Measurements from ENCODE around the gene SLC7A8. TPM values are rescaled to one million over a fixed set of nuclear protein-coding genes. Genes with fewer than 3 reads are reported as not detected.

SLC7A8 gene
- total and polyA plus RNA-seq, 4 donors: 2.6 to 9.8 (median 5.4) TPM

GRCh38 chr14:23099212-23099861, 84.1 kb downstream of the SLC7A8 start:
- 75% methylated on average over 10 of the region's 10 CpGs for WGBS
- Histone ChIP-seq H3K9ac (ENCODE audit: low read depth in 1 of 2, low read length in 2 of 2) (no peak overlapping the region), H3K4me1 (ENCODE audit: control insufficient read depth in 4 of 4, insufficient read depth in 4 of 4, low read length in 3 of 4) (peaks cover 0 to 7% (median 2%) of the 10 kb centered on the region in 4 donors), H3K27me3 (ENCODE audit: control insufficient read depth in 4 of 4, insufficient read depth in 4 of 4, low read length in 3 of 4) (no peaks in the 10 kb centered on the region), H3K9me3 (ENCODE audit: control insufficient read depth in 4 of 4, low read length in 3 of 4) (no peaks in the 10 kb centered on the region), H3K36me3 (ENCODE audit: control insufficient read depth in 4 of 4, insufficient read depth in 3 of 4, low read depth in 1 of 4, low read length in 3 of 4) (peaks cover 0 to 8% (median 2%) of the 10 kb centered on the region in 4 donors), H3K27ac (ENCODE audit: low read depth in 1 of 2, low read length in 2 of 2) (no peak overlapping the region), H3K4me3 (ENCODE audit: low read depth in 1 of 3, low read length in 3 of 3) (no peak overlapping the region)
- no peak for TF ChIP-seq MAX (IDR thresholded peaks at IDR 0.05)
- no peak for TF ChIP-seq NR2F2 (IDR thresholded peaks at IDR 0.05)
- no peak for TF ChIP-seq FOXA2 (IDR thresholded peaks at IDR 0.05)
- no peak for TF ChIP-seq ATF3 (IDR thresholded peaks at IDR 0.05)
- no peak for TF ChIP-seq GABPA (IDR thresholded peaks at IDR 0.05 in 1 of 2, conservative IDR thresholded peaks at IDR 0.05 in 1 of 2)
- no peak for TF ChIP-seq REST (IDR thresholded peaks at IDR 0.05)
- no peak for TF ChIP-seq YY1 (IDR thresholded peaks at IDR 0.05)
- DNase-seq (ENCODE audit: low spot score): no peak

GRCh38 chr14:23097786-23098185, 85.7 kb downstream of the SLC7A8 start:
- TF ChIP-seq HNF4A (conservative IDR thresholded peaks at IDR 0.05) (no peak), RXRA (IDR thresholded peaks at IDR 0.05) (no peak), ZBTB33 (IDR thresholded peaks at IDR 0.05) (no peak)
- no peak overlapping the region for H3K27ac ChIP-seq (ENCODE audit: low read depth in 1 of 2, low read length in 2 of 2)
- WGBS: 90% methylated on average over 7 of the region's 7 CpGs
- H3K9me3 ChIP-seq (ENCODE audit: control insufficient read depth in 4 of 4, low read length in 3 of 4): no peaks in the 10 kb centered on the region
- DNase-seq (ENCODE audit: low spot score): no peak
- no peak overlapping the region for H3K9ac ChIP-seq (ENCODE audit: low read depth in 1 of 2, low read length in 2 of 2)
- H3K4me1 ChIP-seq (ENCODE audit: control insufficient read depth in 4 of 4, insufficient read depth in 4 of 4, low read length in 3 of 4): peaks cover 0 to 20% (median 10%) of the 10 kb centered on the region in 4 donors
- H3K27me3 ChIP-seq (ENCODE audit: control insufficient read depth in 4 of 4, insufficient read depth in 4 of 4, low read length in 3 of 4): no peaks in the 10 kb centered on the region
- H3K36me3 ChIP-seq (ENCODE audit: control insufficient read depth in 4 of 4, insufficient read depth in 3 of 4, low read depth in 1 of 4, low read length in 3 of 4): peaks cover 0 to 8% (median 2%) of the 10 kb centered on the region in 4 donors
- no peak overlapping the region for H3K4me3 ChIP-seq (ENCODE audit: low read depth in 1 of 3, low read length in 3 of 3)

All from liver (tissue), 9 donors.